ENCODE measurements around the gene OR4N5.
"Not testable (repeated sequence)": the region's sequence is repeated elsewhere in the genome, so short reads cannot be mapped to it uniquely, and the experiment has no call there.

Gene OR4N5

GRCh38 chr14:20167091-20167490, 28.5 kb downstream of the OR4N5 start:
- Histone ChIP-seq H3K27ac (ENCODE audit: low read length) (no peak overlapping the region), H3K36me3 (ENCODE audit: control insufficient read depth, low read depth, low read length) (no peaks in the 10 kb centered on the region), H3K4me1 (ENCODE audit: control insufficient read depth, low read depth, low read length) (no peaks in the 10 kb centered on the region), H3K9ac (ENCODE audit: low read length) (no peak overlapping the region), H3K9me3 (ENCODE audit: control insufficient read depth, low read depth, low read length) (peaks cover 62% of the 10 kb centered on the region), H3K27me3 (ENCODE audit: control insufficient read depth, insufficient read depth, low read length) (no peaks in the 10 kb centered on the region), H3K4me3 (ENCODE audit: low read length) (no peak overlapping the region)

- H3K9ac ChIP-seq (ENCODE audit: low read length); H3K27ac ChIP-seq (ENCODE audit: low read length); H3K4me1 ChIP-seq (ENCODE audit: control insufficient read depth, low read depth, low read length); H3K27me3 ChIP-seq (ENCODE audit: control insufficient read depth, insufficient read depth, low read length); H3K4me3 ChIP-seq (ENCODE audit: low read length); H3K36me3 ChIP-seq (ENCODE audit: control insufficient read depth, low read depth, low read length): not testable (repeated sequence)
- H3K9me3 ChIP-seq (ENCODE audit: control insufficient read depth, low read depth, low read length), result peaks cover 52% of the 10 kb centered on the region
Observed at GRCh38 chr14:20169852-20170251, 31.2 kb downstream of the OR4N5 start.

- peaks cover 60% of the 10 kb centered on the region for H3K9me3 ChIP-seq (ENCODE audit: control insufficient read depth, low read depth, low read length)
- H3K27ac ChIP-seq (ENCODE audit: low read length); H3K27me3 ChIP-seq (ENCODE audit: control insufficient read depth, insufficient read depth, low read length); H3K9ac ChIP-seq (ENCODE audit: low read length); H3K4me3 ChIP-seq (ENCODE audit: low read length); H3K4me1 ChIP-seq (ENCODE audit: control insufficient read depth, low read depth, low read length); H3K36me3 ChIP-seq (ENCODE audit: control insufficient read depth, low read depth, low read length): not testable (repeated sequence)
Observed at GRCh38 chr14:20174205-20174604, 35.6 kb downstream of the OR4N5 start.

GRCh38 chr14:20176330-20176729, 37.7 kb downstream of the OR4N5 start:
- peaks cover 66% of the 10 kb centered on the region for H3K9me3 ChIP-seq (ENCODE audit: control insufficient read depth, low read depth, low read length)

GRCh38 chr14:20177433-20177974, 38.9 kb downstream of the OR4N5 start:
- Histone ChIP-seq H3K9me3 (ENCODE audit: control insufficient read depth, low read depth, low read length) (peaks cover 68% of the 10 kb centered on the region), H3K36me3 (ENCODE audit: control insufficient read depth, low read depth, low read length) (no peaks in the 10 kb centered on the region), H3K4me3 (ENCODE audit: low read length) (no peak overlapping the region), H3K9ac (ENCODE audit: low read length) (no peak overlapping the region), H3K4me1 (ENCODE audit: control insufficient read depth, low read depth, low read length) (no peaks in the 10 kb centered on the region), H3K27ac (ENCODE audit: low read length) (no peak overlapping the region), H3K27me3 (ENCODE audit: control insufficient read depth, insufficient read depth, low read length) (no peaks in the 10 kb centered on the region)

More at GRCh38 chr14:20176330-20176729, 37.7 kb downstream of the OR4N5 start:
- no peaks in the 10 kb centered on the region for H3K27me3 ChIP-seq (ENCODE audit: control insufficient read depth, insufficient read depth, low read length)
- H3K4me1 ChIP-seq (ENCODE audit: control insufficient read depth, low read depth, low read length), result no peaks in the 10 kb centered on the region
- H3K27ac ChIP-seq (ENCODE audit: low read length), result no peak overlapping the region
- H3K4me3 ChIP-seq (ENCODE audit: low read length), result no peak overlapping the region
- no peak overlapping the region for H3K9ac ChIP-seq (ENCODE audit: low read length)
- no peaks in the 10 kb centered on the region for H3K36me3 ChIP-seq (ENCODE audit: control insufficient read depth, low read depth, low read length)

- H3K27ac ChIP-seq (ENCODE audit: low read length), result no peak overlapping the region
- peaks cover 70% of the 10 kb centered on the region for H3K9me3 ChIP-seq (ENCODE audit: control insufficient read depth, low read depth, low read length)
- no peak overlapping the region for H3K9ac ChIP-seq (ENCODE audit: low read length)
- H3K36me3 ChIP-seq (ENCODE audit: control insufficient read depth, low read depth, low read length), result no peaks in the 10 kb centered on the region
- H3K4me1 ChIP-seq (ENCODE audit: control insufficient read depth, low read depth, low read length), result no peaks in the 10 kb centered on the region
- H3K27me3 ChIP-seq (ENCODE audit: control insufficient read depth, insufficient read depth, low read length), result no peaks in the 10 kb centered on the region
- H3K4me3 ChIP-seq (ENCODE audit: low read length), result no peak overlapping the region
Observed at GRCh38 chr14:20179218-20179617, 40.6 kb downstream of the OR4N5 start.

- Histone ChIP-seq H3K27me3 (ENCODE audit: control insufficient read depth, insufficient read depth, low read length) (no peaks in the 10 kb centered on the region), H3K4me1 (ENCODE audit: control insufficient read depth, low read depth, low read length) (no peaks in the 10 kb centered on the region), H3K9ac (ENCODE audit: low read length) (no peak overlapping the region), H3K9me3 (ENCODE audit: control insufficient read depth, low read depth, low read length) (peaks cover 75% of the 10 kb centered on the region), H3K36me3 (ENCODE audit: control insufficient read depth, low read depth, low read length) (no peaks in the 10 kb centered on the region), H3K27ac (ENCODE audit: low read length) (no peak overlapping the region), H3K4me3 (ENCODE audit: low read length) (no peak overlapping the region)
Observed at GRCh38 chr14:20179880-20180279, 41.3 kb downstream of the OR4N5 start.

- H3K36me3 ChIP-seq (ENCODE audit: control insufficient read depth, low read depth, low read length), result no peaks in the 10 kb centered on the region
- no peaks in the 10 kb centered on the region for H3K4me1 ChIP-seq (ENCODE audit: control insufficient read depth, low read depth, low read length)
- no peak overlapping the region for H3K27ac ChIP-seq (ENCODE audit: low read length)
- no peak overlapping the region for H3K9ac ChIP-seq (ENCODE audit: low read length)
- no peak overlapping the region for H3K4me3 ChIP-seq (ENCODE audit: low read length)
- H3K27me3 ChIP-seq (ENCODE audit: control insufficient read depth, insufficient read depth, low read length), result no peaks in the 10 kb centered on the region
- H3K9me3 ChIP-seq (ENCODE audit: control insufficient read depth, low read depth, low read length), result peaks cover 73% of the 10 kb centered on the region
Observed at GRCh38 chr14:20180486-20180885, 41.9 kb downstream of the OR4N5 start.

GRCh38 chr14:20184181-20184580, 45.6 kb downstream of the OR4N5 start:
- no peak overlapping the region for H3K4me3 ChIP-seq (ENCODE audit: low read length)
- H3K9me3 ChIP-seq (ENCODE audit: control insufficient read depth, low read depth, low read length), result peaks cover 76% of the 10 kb centered on the region
- no peaks in the 10 kb centered on the region for H3K36me3 ChIP-seq (ENCODE audit: control insufficient read depth, low read depth, low read length)
- no peaks in the 10 kb centered on the region for H3K27me3 ChIP-seq (ENCODE audit: control insufficient read depth, insufficient read depth, low read length)
- H3K4me1 ChIP-seq (ENCODE audit: control insufficient read depth, low read depth, low read length), result no peaks in the 10 kb centered on the region
- H3K27ac ChIP-seq (ENCODE audit: low read length), result no peak overlapping the region
- no peak overlapping the region for H3K9ac ChIP-seq (ENCODE audit: low read length)

GRCh38 chr14:20190596-20190995, 52.0 kb downstream of the OR4N5 start, which contains the start of gene OR11G2:
OR11G2 (plus strand) TSS chr14:20190896; CDS start chr14:20197438, 6,542 bp downstream.
- no peak within 1 kb of the TSS for H3K4me3 ChIP-seq (ENCODE audit: low read length)
- no peaks in the 10 kb centered on the region for H3K27me3 ChIP-seq (ENCODE audit: control insufficient read depth, insufficient read depth, low read length)
- no peak within 1 kb of the TSS for H3K27ac ChIP-seq (ENCODE audit: low read length)
- H3K9me3 ChIP-seq (ENCODE audit: control insufficient read depth, low read depth, low read length), result peaks cover 85% of the 10 kb centered on the region
- H3K36me3 ChIP-seq (ENCODE audit: control insufficient read depth, low read depth, low read length), result no peaks in the 10 kb centered on the region
- no peaks in the 10 kb centered on the region for H3K4me1 ChIP-seq (ENCODE audit: control insufficient read depth, low read depth, low read length)
- H3K9ac ChIP-seq (ENCODE audit: low read length), result no peak within 1 kb of the TSS

- no peak overlapping the region for H3K9ac ChIP-seq (ENCODE audit: low read length)
- H3K9me3 ChIP-seq (ENCODE audit: control insufficient read depth, low read depth, low read length), result peaks cover 85% of the 10 kb centered on the region
- no peak overlapping the region for H3K4me3 ChIP-seq (ENCODE audit: low read length)
- H3K36me3 ChIP-seq (ENCODE audit: control insufficient read depth, low read depth, low read length), result no peaks in the 10 kb centered on the region
- H3K27ac ChIP-seq (ENCODE audit: low read length), result no peak overlapping the region
- no peaks in the 10 kb centered on the region for H3K4me1 ChIP-seq (ENCODE audit: control insufficient read depth, low read depth, low read length)
- no peaks in the 10 kb centered on the region for H3K27me3 ChIP-seq (ENCODE audit: control insufficient read depth, insufficient read depth, low read length)
Observed at GRCh38 chr14:20191396-20191795, 52.8 kb downstream of the OR4N5 start.

- Histone ChIP-seq H3K4me3 (ENCODE audit: low read length) (no peak overlapping the region), H3K9ac (ENCODE audit: low read length) (no peak overlapping the region), H3K27me3 (ENCODE audit: control insufficient read depth, insufficient read depth, low read length) (no peaks in the 10 kb centered on the region), H3K27ac (ENCODE audit: low read length) (no peak overlapping the region), H3K9me3 (ENCODE audit: control insufficient read depth, low read depth, low read length) (peaks cover 82% of the 10 kb centered on the region), H3K36me3 (ENCODE audit: control insufficient read depth, low read depth, low read length) (no peaks in the 10 kb centered on the region), H3K4me1 (ENCODE audit: control insufficient read depth, low read depth, low read length) (no peaks in the 10 kb centered on the region)
Observed at GRCh38 chr14:20194101-20194500, 55.5 kb downstream of the OR4N5 start.

Data from iPS-18a (cell line).